Lower lobe of right lung (tissue), 2 donors: ENCODE measurements around the gene SCNM1. TPM values are rescaled to one million over a fixed set of nuclear protein-coding genes. Genes with fewer than 3 reads are reported as not detected.
"Not testable (repeated sequence)": the region's sequence is repeated elsewhere in the genome, so short reads cannot be mapped to it uniquely, and the experiment has no call there.

Experiments used
- ATAC-seq, 2 donors: fragments of 200-7000 bp; cut with Tn5 transposase; one replicate each; pipeline ENCODE4 v1.9.1; 2020 to 2022; ENCODE audit warnings: mild to moderate bottlenecking in 2 of 2, moderate library complexity in 2 of 2
- DNase-seq: peaks from one replicate; pipeline ENCODE4 v3.0.0-alpha.2; 2020
- H3K27ac ChIP-seq: fragments of 200-600 bp; one replicate; pipeline ENCODE4 v1.8.0; 2022
- H3K27me3 ChIP-seq: fragments of 200-600 bp; one replicate; pipeline ENCODE4 v1.8.0; 2022; ENCODE audit warnings: low read depth
- H3K36me3 ChIP-seq: fragments of 200-600 bp; one replicate; pipeline ENCODE4 v1.8.0; 2022; ENCODE audit warnings: mild to moderate bottlenecking
- H3K4me1 ChIP-seq: fragments of 200-600 bp; one replicate; pipeline ENCODE4 v1.8.0; 2022
- H3K4me3 ChIP-seq: fragments of 200-600 bp; one replicate; pipeline ENCODE4 v1.8.0; 2022; ENCODE audit warnings: mild to moderate bottlenecking
- H3K9me3 ChIP-seq: fragments of 200-600 bp; one replicate; pipeline ENCODE4 v1.8.0; 2022
- CTCF ChIP-seq: fragments of 200-600 bp; IDR thresholded peaks from one replicate; pipeline ENCODE4 v1.8.0; 2022; ENCODE audit warnings: antibody characterized with exemption, mild to moderate bottlenecking
- intact Hi-C: fragments of 100-400 bp; cut with DNase I; formaldehyde crosslinking; loops from one replicate; pipeline ENCODE4 v1.11.0; 2022
- total RNA-seq: library from RNA; stranded (reverse); fragmentation: NEBNext Ultra II Directional; extraction: Animal tissue kit (Norgen Biotek cat#: 25700); gene quantifications from one replicate; pipeline ENCODE4 v1.2.1, GENCODE V29; 2021
- donor health status: DM: no; HTN: yes; CAD: no; lungs with severe emphysema.

Gene SCNM1
- total RNA-seq, 1 donor from 2014 or later = 38.4 TPM

GRCh38 chr1:151189637-151190445 is 23.9 kb downstream of the SCNM1 start, which contains the start of gene VPS72:
TSS of gene VPS72 (minus strand) at chr1:151190197. CDS start at chr1:151190121, 76 bp downstream.
- intact Hi-C loops = no loop called here
- peak within 1 kb of the TSS; percentile 84 for H3K27ac ChIP-seq
- H3K9me3 ChIP-seq = no peaks in the 10 kb centered on the region
- peak within 1 kb of the TSS; percentile 82 for H3K4me3 ChIP-seq
- peak; percentile 97 to 98 for ATAC-seq
- H3K4me1 ChIP-seq = peaks cover 21% of the 10 kb centered on the region
- TF ChIP-seq CTCF = peak; percentile 27
- peak; percentile 90 for DNase-seq
- no peaks in the 10 kb centered on the region for H3K27me3 ChIP-seq
- peaks cover 11% of the 10 kb centered on the region for H3K36me3 ChIP-seq

GRCh38 chr1:151192047-151192446 is 26.1 kb downstream of the SCNM1 start:
- DNase-seq = no peak
- no peak for TF ChIP-seq CTCF
- Histone ChIP-seq H3K36me3 (no peaks in the 10 kb centered on the region), H3K27me3 (no peaks in the 10 kb centered on the region), H3K4me1 (peaks cover 30% of the 10 kb centered on the region), H3K27ac (no peak overlapping the region), H3K4me3 (no peak overlapping the region), H3K9me3 (no peaks in the 10 kb centered on the region)
- no peak for ATAC-seq
- intact Hi-C loops = no loop called here

GRCh38 chr1:151193304-151193703 is 27.4 kb downstream of the SCNM1 start:
- Histone ChIP-seq H3K9me3 (no peaks in the 10 kb centered on the region), H3K4me3 (no peak overlapping the region), H3K36me3 (no peaks in the 10 kb centered on the region), H3K27ac (no peak overlapping the region), H3K4me1 (peaks cover 23% of the 10 kb centered on the region), H3K27me3 (no peaks in the 10 kb centered on the region)
- intact Hi-C loops = no loop called here
- DNase-seq (no peak), ATAC-seq (no peak)
- no peak for TF ChIP-seq CTCF

GRCh38 chr1:151193856-151194255 is 27.9 kb downstream of the SCNM1 start:
- H3K27ac ChIP-seq = no peak overlapping the region
- no peaks in the 10 kb centered on the region for H3K27me3 ChIP-seq
- TF ChIP-seq CTCF = no peak
- DNase-seq (no peak), ATAC-seq (no peak)
- intact Hi-C loops = no loop called here
- H3K4me1 ChIP-seq = peaks cover 18% of the 10 kb centered on the region
- no peak overlapping the region for H3K4me3 ChIP-seq
- no peaks in the 10 kb centered on the region for H3K9me3 ChIP-seq
- no peaks in the 10 kb centered on the region for H3K36me3 ChIP-seq

GRCh38 chr1:151194894-151195594 is 29.1 kb downstream of the SCNM1 start:
- DNase-seq (peak; percentile 79), ATAC-seq (peak; percentile 67 to 69)
- H3K36me3 ChIP-seq, H3K9me3 ChIP-seq, H3K27me3 ChIP-seq, intact Hi-C loops: not testable (repeated sequence)
- Histone ChIP-seq H3K27ac (peak overlapping the region; percentile 80), H3K4me1 (peaks cover 20% of the 10 kb centered on the region), H3K4me3 (peak overlapping the region; percentile 30)
